Activated CD4-positive, alpha-beta T cell treated with anti-CD3 and anti-CD28 coated beads, Interleukin-10, Interleukin-2, amounts not matched to agents 100 ng/mL and 50 ng/mL, durations not matched to agents 16 hours and 8 hours (primary cell): ENCODE results near the gene ZNF644.

Source experiments
- DNase-seq: peaks from one replicate; pipeline ENCODE4 v3.0.0-alpha.2; 2020

ZNF644 gene

GRCh38 chr1:91020967-91021685 lies 709 bp downstream of the ZNF644 start:
- DNase-seq: peak; percentile 81

GRCh38 chr1:91020486-91020885 lies 1.3 kb downstream of the ZNF644 start:
- no peak for DNase-seq

- no peak for DNase-seq
Observed at GRCh38 chr1:91018006-91018405, 3.8 kb downstream of the ZNF644 start.

- no peak for DNase-seq
Observed at GRCh38 chr1:91015794-91016550, 5.9 kb downstream of the ZNF644 start.

GRCh38 chr1:91015358-91015780 lies 6.5 kb downstream of the ZNF644 start:
- no peak for DNase-seq

GRCh38 chr1:91014475-91014874 lies 7.4 kb downstream of the ZNF644 start:
- no peak for DNase-seq

GRCh38 chr1:91013302-91013701 lies 8.5 kb downstream of the ZNF644 start:
- no peak for DNase-seq

- no peak for DNase-seq
Observed at GRCh38 chr1:91012196-91012595, 9.6 kb downstream of the ZNF644 start.

- no peak for DNase-seq
Observed at GRCh38 chr1:91011726-91012125, 10.1 kb downstream of the ZNF644 start.

GRCh38 chr1:91007827-91008226 lies 14.0 kb downstream of the ZNF644 start:
- no peak for DNase-seq

GRCh38 chr1:91007092-91007491 lies 14.7 kb downstream of the ZNF644 start:
- no peak for DNase-seq

GRCh38 chr1:91006113-91006908 lies 15.5 kb downstream of the ZNF644 start:
- no peak for DNase-seq

GRCh38 chr1:91005285-91005684 lies 16.6 kb downstream of the ZNF644 start:
- no peak for DNase-seq

- no peak for DNase-seq
Observed at GRCh38 chr1:91004145-91004544, 17.7 kb downstream of the ZNF644 start.

GRCh38 chr1:90996742-90997413 lies 25.0 kb downstream of the ZNF644 start:
- no peak for DNase-seq

- no peak for DNase-seq
Observed at GRCh38 chr1:90995311-90995894, 26.4 kb downstream of the ZNF644 start.

GRCh38 chr1:90994461-90994860 lies 27.4 kb downstream of the ZNF644 start:
- no peak for DNase-seq

GRCh38 chr1:90993245-90993644 lies 28.6 kb downstream of the ZNF644 start:
- no peak for DNase-seq

- DNase-seq: no peak
Observed at GRCh38 chr1:90990779-90991178, 31.1 kb downstream of the ZNF644 start.

- no peak for DNase-seq
Observed at GRCh38 chr1:90989990-90990389, 31.8 kb downstream of the ZNF644 start.

- no peak for DNase-seq
Observed at GRCh38 chr1:90989302-90989701, 32.5 kb downstream of the ZNF644 start.

- no peak for DNase-seq
Observed at GRCh38 chr1:90987841-90988240, 34.0 kb downstream of the ZNF644 start.

GRCh38 chr1:90986953-90987352 lies 34.9 kb downstream of the ZNF644 start:
- no peak for DNase-seq
